HepG2 (cell line): Measurements from ENCODE around the gene ITPR1. TPM values are rescaled to one million over a fixed set of nuclear protein-coding genes. Genes with fewer than 3 reads are reported as not detected.

ENCODE experiments used
- ATAC-seq: fragments of 200-7000 bp; cut with Tn5 transposase; 3 replicates; pipeline ENCODE4 v1.9.1; 2020; ENCODE audit warnings: mild to moderate bottlenecking, moderate library complexity
- BruUV-seq: library from RNA; stranded (reverse); fragments of 400-500 nt; replicated peaks from 2 replicates; lab custom pipeline; 2021; lab: Mats Ljungman, UMichigan
- CTCF ChIA-PET: fragments of 300-600 bp; formaldehyde crosslinking; extraction: SDS; loops from one replicate; lab custom pipeline; 2021; ENCODE audit warnings: low total read pairs, inconsistent platforms, low intra/inter-chr PET ratio; lab: Yijun Ruan, JAX
- POLR2A ChIA-PET: fragments of 350-600 bp; sonication (Branson Sonifier 250); formaldehyde crosslinking; loops from one replicate; lab custom pipeline; 2020; ENCODE audit warnings: antibody characterized with exemption, inconsistent platforms; lab: Yijun Ruan, JAX
- DNase-seq: peaks from one replicate; pipeline ENCODE4 v3.0.0-alpha.2; 2015; ENCODE audit warnings: low spot score
- FAIRE-seq: peaks from 3 replicates; lab custom pipeline; 2011; peaks lifted over from hg19 to GRCh38; lab: Jason Lieb, UNC
- H2AFZ ChIP-seq: one replicate; pipeline ENCODE4 v1.6.1; 2011; ENCODE audit warnings: low read length, inconsistent platforms
- H3K27ac ChIP-seq: fragments of 300-600 bp; 3 replicates; pipeline ENCODE4 v1.8.0; 2011; ENCODE audit warnings: mixed run types, mild to moderate bottlenecking, mixed read lengths, low read length, inconsistent platforms; ENCODE audit not compliant: insufficient read depth; ENCODE audit errors: extremely low read length
- H3K27me3 ChIP-seq, 2 experiments: fragments of 200-600 bp in 1 of 2; 2 replicates in 1 of 2; 3 replicates in 1 of 2; pipeline versions ENCODE4 v1.6.0 to v1.8.0; 2011; ENCODE audit warnings: low read length in 2 of 2, mild to moderate bottlenecking in 2 of 2, moderate library complexity in 2 of 2, inconsistent platforms in 1 of 2; ENCODE audit not compliant: insufficient read depth in 2 of 2, control insufficient read depth in 1 of 2
- H3K36me3 ChIP-seq, 2 experiments: fragments of 200-600 bp in 1 of 2; replicated peaks in 1 of 2; 2 replicates in 1 of 2; 3 replicates in 1 of 2; pipeline versions ENCODE4 v1.5.1 to v1.8.0; 2011; ENCODE audit warnings: low read length in 2 of 2, inconsistent platforms in 1 of 2; ENCODE audit not compliant: insufficient read depth in 2 of 2, control insufficient read depth in 1 of 2
- H3K4me1 ChIP-seq: 2 replicates; pipeline ENCODE4 v1.5.1; 2012; ENCODE audit warnings: low read length, inconsistent platforms; ENCODE audit not compliant: insufficient read depth
- H3K4me2 ChIP-seq: 2 replicates; pipeline ENCODE4 v1.6.0; 2011; ENCODE audit warnings: low read depth, low read length, inconsistent platforms
- H3K4me3 ChIP-seq, 3 experiments: fragments of 200-600 bp in 1 of 3; sonication (generic), shearing (Covaris generic) in 1 of 3; replicated peaks in 1 of 3; 2 replicates each; pipeline ENCODE4 v1.5.1; 2011 to 2016; ENCODE audit warnings: low read length in 3 of 3, inconsistent platforms in 2 of 3, low read depth in 2 of 3, mild to moderate bottlenecking in 2 of 3, control low read depth in 1 of 3, mixed read lengths in 1 of 3; ENCODE audit not compliant: insufficient read depth in 1 of 3
- H3K79me2 ChIP-seq: one replicate; pipeline ENCODE4 v1.6.1; 2011; ENCODE audit warnings: low read length, inconsistent platforms; ENCODE audit not compliant: insufficient read depth
- H3K9ac ChIP-seq: 2 replicates; pipeline ENCODE4 v1.6.0; 2011; ENCODE audit warnings: mild to moderate bottlenecking, low read depth, low read length, inconsistent platforms; ENCODE audit not compliant: insufficient read depth
- H3K9me3 ChIP-seq: 2 replicates; pipeline ENCODE4 v1.5.1; 2012; ENCODE audit warnings: mild to moderate bottlenecking, low read length
- H4K20me1 ChIP-seq: 2 replicates; pipeline ENCODE4 v1.6.0; 2011; ENCODE audit warnings: inconsistent platforms, mild to moderate bottlenecking, low read length, moderate library complexity; ENCODE audit not compliant: insufficient read depth
- KDM5A ChIP-seq: fragments of 200-600 bp; sonication (generic); IDR thresholded peaks from 2 replicates; pipeline ENCODE4 v1.7.0; 2018; ENCODE audit warnings: antibody characterized with exemption, mild to moderate bottlenecking, low read length, borderline replicate concordance
- NRL ChIP-seq: sonication (generic); formaldehyde crosslinking; IDR thresholded peaks from 2 replicates; pipeline ENCODE4 v1.5.0; 2020; ENCODE audit warnings: missing genetic modification reagents, mild to moderate bottlenecking, moderate library complexity, borderline replicate concordance
- RBFOX2 ChIP-seq: fragments of 200-400 bp; formaldehyde crosslinking; IDR thresholded peaks from 2 replicates; pipeline ENCODE4 v1.6.1; 2017; ENCODE audit warnings: low read depth, mild to moderate bottlenecking, low read length
- SOX6 ChIP-seq, 2 experiments: fragments of 450-650 bp in 1 of 2; sonication (generic) in 1 of 2; formaldehyde crosslinking in 1 of 2; IDR thresholded peaks; 2 replicates each; pipeline versions ENCODE4 v1.4.0 to v1.6.1; 2017 to 2020; ENCODE audit warnings: antibody characterized with exemption in 1 of 2, mild to moderate bottlenecking in 1 of 2, missing genetic modification reagents in 1 of 2
- U2AF1 ChIP-seq: fragments of 200-400 bp; formaldehyde crosslinking; optimal IDR thresholded peaks from 2 replicates; pipeline ENCODE3; 2017; ENCODE audit warnings: mild to moderate bottlenecking, low read depth, low read length
- U2AF2 ChIP-seq: fragments of 200-400 bp; formaldehyde crosslinking; IDR thresholded peaks from 2 replicates; pipeline ENCODE4 v1.6.1; 2017; ENCODE audit warnings: low read depth, mild to moderate bottlenecking, low read length
- WIZ ChIP-seq: sonication (generic); formaldehyde crosslinking; IDR thresholded peaks from 2 replicates; pipeline ENCODE4 v1.5.1; 2020; ENCODE audit warnings: mild to moderate bottlenecking, missing genetic modification reagents
- ZKSCAN5 ChIP-seq: sonication (generic); formaldehyde crosslinking; IDR thresholded peaks from 2 replicates; pipeline ENCODE4 v1.5.1; 2020; ENCODE audit warnings: mild to moderate bottlenecking, missing genetic modification reagents
- ZNF12 ChIP-seq: sonication (generic); formaldehyde crosslinking; IDR thresholded peaks from 2 replicates; pipeline ENCODE4 v1.5.0; 2020; ENCODE audit warnings: missing genetic modification reagents
- ZNF567 ChIP-seq: sonication (generic); formaldehyde crosslinking; IDR thresholded peaks from 2 replicates; pipeline ENCODE4 v1.8.1; 2023; ENCODE audit warnings: mild to moderate bottlenecking, missing genetic modification reagents, borderline replicate concordance
- ZNF572 ChIP-seq: sonication (generic); formaldehyde crosslinking; IDR thresholded peaks from 2 replicates; pipeline ENCODE4 v1.5.1; 2020; ENCODE audit warnings: mild to moderate bottlenecking, missing genetic modification reagents
- ZNF672 ChIP-seq: sonication (generic); formaldehyde crosslinking; IDR thresholded peaks from 2 replicates; pipeline ENCODE4 v1.8.1; 2022; ENCODE audit warnings: missing genetic modification reagents
- whole genome bisulfite sequencing: methylation state at CpG from one replicate; pipeline ENCODE4 v1.1.6; 2017; ENCODE audit warnings: low lambda C conversion rate; 5-methylcytosine and 5-hydroxymethylcytosine counted together
- in situ Hi-C: cut with HindIII; loops from 2 replicates; pipeline ENCODE4 v1.10.0; 2017; ENCODE audit warnings: low pct_unique_long_range_greater_than_20kb; ENCODE audit not compliant: extremely low pct_ligation_motif_present
- intact Hi-C: fragments of 100-400 bp; cut with micrococcal nuclease; formaldehyde crosslinking; loops from one replicate; pipeline ENCODE4 v1.10.0; 2022; ENCODE audit not compliant: unreplicated experiment
- polyA plus RNA-seq, 8 experiments: library from polyadenylated mRNA; depleted of rRNA in 3 of 8; stranded (reverse) in 7 of 8; unstranded in 1 of 8; fragments of >200 nt; fragmentation: Illumina TruSeq in 4 of 8; extraction: Trizol in 4 of 8; gene quantifications; 2 replicates each; pipeline versions ENCODE4 v1.2.1 to v1.2.3, GENCODE V29; 2011 to 2016; ENCODE audit warnings: low read depth in 4 of 8, missing spikeins in 1 of 8, mixed read lengths in 1 of 8; ENCODE audit not compliant: insufficient read depth in 1 of 8
- total RNA-seq, 5 experiments: library from RNA; depleted of rRNA; stranded (reverse); fragments of >200 nt; fragmentation: Illumina TruSeq; extraction: Trizol; gene quantifications; 2 replicates each; pipeline ENCODE4 v1.2.3, GENCODE V29; 2016; ENCODE audit warnings: low read depth in 1 of 5
- TF ChIP-seq, protein P1 (sequence below): sonication (generic); formaldehyde crosslinking; IDR thresholded peaks from 2 replicates; pipeline ENCODE4 v1.4.0; 2020; ENCODE audit warnings: mild to moderate bottlenecking, missing genetic modification reagents
- TF ChIP-seq, protein P2 (sequence below): sonication (generic); formaldehyde crosslinking; IDR thresholded peaks from 2 replicates; pipeline ENCODE4 v1.4.0; 2020; ENCODE audit warnings: missing genetic modification reagents

Gene ITPR1
- total and polyA plus RNA-seq, 2 of the 13 experiments (the other 11 are each of a cell fraction or from before 2014, with no cell fraction given), result 10.0 to 11.4 TPM

DNA sequence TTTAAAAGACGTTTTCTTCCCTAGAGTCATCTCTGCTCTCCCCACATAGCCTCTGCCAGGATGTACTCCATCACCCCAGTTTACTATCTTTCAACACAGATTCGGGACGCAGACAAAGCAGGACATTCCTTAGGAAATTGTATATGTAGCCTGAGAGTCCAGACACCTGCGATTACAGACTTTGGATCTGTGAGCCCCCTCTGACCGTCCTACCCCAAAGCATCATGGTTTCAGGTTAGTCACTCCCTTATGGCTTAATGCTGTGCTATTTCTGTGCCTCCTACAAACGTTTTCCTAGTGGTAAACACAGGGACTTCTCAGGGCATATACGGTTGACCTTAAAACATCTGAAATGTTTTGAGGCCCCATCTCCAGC is 252.1 kb downstream of the ITPR1 start:
- 72% methylated on average over 7 of the region's 7 CpGs for WGBS

More for the DNA sequence above, 252.1 kb downstream of the ITPR1 start:
- CTCF ChIA-PET, result no interaction called here
- POLR2A ChIA-PET, result interaction anchor here (1.3 to 1.6 kb wide), 2 partner anchors 7 to 231 kb away, joined by 4 to 7 read pairs; no protein-coding TSS in a partner anchor
- H3K4me3 ChIP-seq, result no peak overlapping the region
- H3K9me3 ChIP-seq, result no peaks in the 10 kb centered on the region
- no peaks in the 10 kb centered on the region for H3K79me2 ChIP-seq
- peaks cover 88% of the 10 kb centered on the region for H3K4me1 ChIP-seq
- DNase-seq (no peak), FAIRE-seq (no peak), ATAC-seq (no peak)
- intact Hi-C loops (loop anchor here (2.0 to 10.0 kb wide), 2 partner anchors 232 to 1570 kb away; partner anchors contain the start of gene CRBN), in situ Hi-C loops (no loop called here)
- no TSS peak for BruUV-seq
- no peaks in the 10 kb centered on the region for H3K36me3 ChIP-seq
- peak overlapping the region; percentile 56 for H3K4me2 ChIP-seq
- no peaks in the 10 kb centered on the region for H3K27me3 ChIP-seq
- H3K27ac ChIP-seq, result peak overlapping the region; percentile 63
- H2AFZ ChIP-seq, result no peak overlapping the region
- no peak overlapping the region for H3K9ac ChIP-seq
- TF ChIP-seq ZNF572 (CRISPR knock-in tag) (no peak), U2AF1 (no peak), ZNF672 (CRISPR knock-in tag) (no peak), SOX6 (IDR thresholded peaks at IDR 0.05) (no peak), SOX6 (CRISPR knock-in tag; IDR thresholded peaks at IDR 0.05) (no peak), NRL (CRISPR knock-in tag) (no peak), U2AF2 (no peak), ZNF12 (no peak), KDM5A (no peak), ZKSCAN5 (CRISPR knock-in tag) (no peak), ZNF567 (CRISPR knock-in tag) (no peak), WIZ (CRISPR knock-in tag) (no peak), RBFOX2 (no peak)
- TF ChIP-seq, protein P1, sequence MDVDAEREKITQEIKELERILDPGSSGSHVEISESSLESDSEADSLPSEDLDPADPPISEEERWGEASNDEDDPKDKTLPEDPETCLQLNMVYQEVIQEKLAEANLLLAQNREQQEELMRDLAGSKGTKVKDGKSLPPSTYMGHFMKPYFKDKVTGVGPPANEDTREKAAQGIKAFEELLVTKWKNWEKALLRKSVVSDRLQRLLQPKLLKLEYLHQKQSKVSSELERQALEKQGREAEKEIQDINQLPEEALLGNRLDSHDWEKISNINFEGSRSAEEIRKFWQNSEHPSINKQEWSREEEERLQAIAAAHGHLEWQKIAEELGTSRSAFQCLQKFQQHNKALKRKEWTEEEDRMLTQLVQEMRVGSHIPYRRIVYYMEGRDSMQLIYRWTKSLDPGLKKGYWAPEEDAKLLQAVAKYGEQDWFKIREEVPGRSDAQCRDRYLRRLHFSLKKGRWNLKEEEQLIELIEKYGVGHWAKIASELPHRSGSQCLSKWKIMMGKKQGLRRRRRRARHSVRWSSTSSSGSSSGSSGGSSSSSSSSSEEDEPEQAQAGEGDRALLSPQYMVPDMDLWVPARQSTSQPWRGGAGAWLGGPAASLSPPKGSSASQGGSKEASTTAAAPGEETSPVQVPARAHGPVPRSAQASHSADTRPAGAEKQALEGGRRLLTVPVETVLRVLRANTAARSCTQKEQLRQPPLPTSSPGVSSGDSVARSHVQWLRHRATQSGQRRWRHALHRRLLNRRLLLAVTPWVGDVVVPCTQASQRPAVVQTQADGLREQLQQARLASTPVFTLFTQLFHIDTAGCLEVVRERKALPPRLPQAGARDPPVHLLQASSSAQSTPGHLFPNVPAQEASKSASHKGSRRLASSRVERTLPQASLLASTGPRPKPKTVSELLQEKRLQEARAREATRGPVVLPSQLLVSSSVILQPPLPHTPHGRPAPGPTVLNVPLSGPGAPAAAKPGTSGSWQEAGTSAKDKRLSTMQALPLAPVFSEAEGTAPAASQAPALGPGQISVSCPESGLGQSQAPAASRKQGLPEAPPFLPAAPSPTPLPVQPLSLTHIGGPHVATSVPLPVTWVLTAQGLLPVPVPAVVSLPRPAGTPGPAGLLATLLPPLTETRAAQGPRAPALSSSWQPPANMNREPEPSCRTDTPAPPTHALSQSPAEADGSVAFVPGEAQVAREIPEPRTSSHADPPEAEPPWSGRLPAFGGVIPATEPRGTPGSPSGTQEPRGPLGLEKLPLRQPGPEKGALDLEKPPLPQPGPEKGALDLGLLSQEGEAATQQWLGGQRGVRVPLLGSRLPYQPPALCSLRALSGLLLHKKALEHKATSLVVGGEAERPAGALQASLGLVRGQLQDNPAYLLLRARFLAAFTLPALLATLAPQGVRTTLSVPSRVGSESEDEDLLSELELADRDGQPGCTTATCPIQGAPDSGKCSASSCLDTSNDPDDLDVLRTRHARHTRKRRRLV (CRISPR knock-in tag), result no peak
- TF ChIP-seq, protein P2, sequence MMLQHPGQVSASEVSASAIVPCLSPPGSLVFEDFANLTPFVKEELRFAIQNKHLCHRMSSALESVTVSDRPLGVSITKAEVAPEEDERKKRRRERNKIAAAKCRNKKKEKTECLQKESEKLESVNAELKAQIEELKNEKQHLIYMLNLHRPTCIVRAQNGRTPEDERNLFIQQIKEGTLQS (CRISPR knock-in tag), result no peak
- H4K20me1 ChIP-seq, result no peaks in the 10 kb centered on the region
